ENCODE measurements around the gene B4GALNT3.

The B4GALNT3 gene

GRCh38 chr12:588024-588322 lies 128.2 kb downstream of the B4GALNT3 start:
- H3K4ac ChIP-seq (ENCODE audit: low read depth in 1 of 2, low read length in 2 of 2): no peak overlapping the region

GRCh38 chr12:588646-589045 lies 128.9 kb downstream of the B4GALNT3 start:
- H2BK15ac ChIP-seq (ENCODE audit: low read depth, poor library complexity, severe bottlenecking): no peak overlapping the region
- no peak overlapping the region for H3K27ac ChIP-seq (ENCODE audit: low read length, poor library complexity, severe bottlenecking)
- no peak overlapping the region for H3K4me3 ChIP-seq (ENCODE audit: insufficient read depth in 1 of 2, low read depth in 1 of 2, low read length in 2 of 2)
- H3K23ac ChIP-seq (ENCODE audit: low read length in 2 of 2): no peak overlapping the region
- DNase-seq: no peak
- H4K8ac ChIP-seq (ENCODE audit: low read length): no peak overlapping the region
- WGBS: 100% methylated on average over 2 of the region's 4 CpGs
- H4K91ac ChIP-seq (ENCODE audit: low read length): no peak overlapping the region
- H2AFZ ChIP-seq (ENCODE audit: low read depth, low read length): no peak overlapping the region
- H3K4me2 ChIP-seq (ENCODE audit: low read length, poor library complexity, severe bottlenecking): no peak overlapping the region
- no peak overlapping the region for H3K9ac ChIP-seq (ENCODE audit: low read length)
- peaks cover 5 to 6% of the 10 kb centered on the region in 2 experiments for H3K27me3 ChIP-seq (ENCODE audit: control insufficient read depth in 1 of 2, insufficient read depth in 1 of 2, low read length in 2 of 2)
- H3K4me1 ChIP-seq (ENCODE audit: control insufficient read depth, insufficient read depth, low read depth, low read length): peaks cover 2% of the 10 kb centered on the region
- no peaks in the 10 kb centered on the region for H3K79me1 ChIP-seq (replicated peaks; ENCODE audit: low read length, poor library complexity, severe bottlenecking)
- no peak overlapping the region for H3K18ac ChIP-seq (ENCODE audit: low read depth in 1 of 2, low read length in 2 of 2)
- no peaks in the 10 kb centered on the region for H3K36me3 ChIP-seq (ENCODE audit: control insufficient read depth in 1 of 2, insufficient read depth in 2 of 2, low read depth in 1 of 2, low read length in 2 of 2)
- H3K9me3 ChIP-seq (ENCODE audit: control insufficient read depth, low read length): no peaks in the 10 kb centered on the region
- H2BK5ac ChIP-seq (ENCODE audit: low read depth, low read length, poor library complexity, severe bottlenecking): no peak overlapping the region
- H3K14ac ChIP-seq (ENCODE audit: low read length in 2 of 2): no peak overlapping the region
- no peak overlapping the region for H2AK5ac ChIP-seq (ENCODE audit: low read length, severe bottlenecking)
- no peak overlapping the region for H2BK120ac ChIP-seq (ENCODE audit: low read depth, low read length)
- H3K4ac ChIP-seq (ENCODE audit: low read depth in 1 of 2, low read length in 2 of 2): no peak overlapping the region
- no peak overlapping the region for H2BK12ac ChIP-seq (ENCODE audit: low read length in 2 of 2)

More at GRCh38 chr12:588024-588322, 128.2 kb downstream of the B4GALNT3 start:
- no peak overlapping the region for H3K14ac ChIP-seq (ENCODE audit: low read length in 2 of 2)
- H2BK15ac ChIP-seq (ENCODE audit: low read depth, poor library complexity, severe bottlenecking): no peak overlapping the region
- H2BK12ac ChIP-seq (ENCODE audit: low read length in 2 of 2): no peak overlapping the region
- no peak overlapping the region for H2AFZ ChIP-seq (ENCODE audit: low read depth, low read length)
- 95% methylated on average over 6 of the region's 10 CpGs for WGBS
- DNase-seq: no peak
- no peak overlapping the region for H2BK120ac ChIP-seq (ENCODE audit: low read depth, low read length)
- H2BK5ac ChIP-seq (ENCODE audit: low read depth, low read length, poor library complexity, severe bottlenecking): no peak overlapping the region
- H3K18ac ChIP-seq (ENCODE audit: low read depth in 1 of 2, low read length in 2 of 2): no peak overlapping the region
- H3K79me1 ChIP-seq (replicated peaks; ENCODE audit: low read length, poor library complexity, severe bottlenecking): no peaks in the 10 kb centered on the region
- no peak overlapping the region for H4K91ac ChIP-seq (ENCODE audit: low read length)
- H3K27ac ChIP-seq (ENCODE audit: low read length, poor library complexity, severe bottlenecking): no peak overlapping the region
- no peak overlapping the region for H3K9ac ChIP-seq (ENCODE audit: low read length)
- no peak overlapping the region for H3K4me2 ChIP-seq (ENCODE audit: low read length, poor library complexity, severe bottlenecking)
- peaks cover 2% of the 10 kb centered on the region for H3K4me1 ChIP-seq (ENCODE audit: control insufficient read depth, insufficient read depth, low read depth, low read length)
- no peak overlapping the region for H2AK5ac ChIP-seq (ENCODE audit: low read length, severe bottlenecking)
- no peak overlapping the region for H3K4me3 ChIP-seq (ENCODE audit: insufficient read depth in 1 of 2, low read depth in 1 of 2, low read length in 2 of 2)
- no peaks in the 10 kb centered on the region for H3K9me3 ChIP-seq (ENCODE audit: control insufficient read depth, low read length)
- no peaks in the 10 kb centered on the region for H3K36me3 ChIP-seq (ENCODE audit: control insufficient read depth in 1 of 2, insufficient read depth in 2 of 2, low read depth in 1 of 2, low read length in 2 of 2)
- H3K27me3 ChIP-seq (ENCODE audit: control insufficient read depth in 1 of 2, insufficient read depth in 1 of 2, low read length in 2 of 2): peaks cover 5 to 6% of the 10 kb centered on the region in 2 experiments
- H4K8ac ChIP-seq (ENCODE audit: low read length): no peak overlapping the region
- no peak overlapping the region for H3K23ac ChIP-seq (ENCODE audit: low read length in 2 of 2)

GRCh38 chr12:590206-590750 lies 130.5 kb downstream of the B4GALNT3 start:
- Histone ChIP-seq H4K91ac (ENCODE audit: low read length) (no peak overlapping the region), H3K14ac (ENCODE audit: low read length in 2 of 2) (no peak overlapping the region), H3K9ac (ENCODE audit: low read length) (no peak overlapping the region), H3K36me3 (ENCODE audit: control insufficient read depth in 1 of 2, insufficient read depth in 2 of 2, low read depth in 1 of 2, low read length in 2 of 2) (no peaks in the 10 kb centered on the region), H3K4me3 (ENCODE audit: insufficient read depth in 1 of 2, low read depth in 1 of 2, low read length in 2 of 2) (no peak overlapping the region), H3K27ac (ENCODE audit: low read length, poor library complexity, severe bottlenecking) (no peak overlapping the region), H2AFZ (ENCODE audit: low read depth, low read length) (no peak overlapping the region), H3K18ac (ENCODE audit: low read depth in 1 of 2, low read length in 2 of 2) (no peak overlapping the region), H3K27me3 (ENCODE audit: control insufficient read depth in 1 of 2, insufficient read depth in 1 of 2, low read length in 2 of 2) (peaks cover 5 to 6% of the 10 kb centered on the region in 2 experiments), H3K4ac (ENCODE audit: low read depth in 1 of 2, low read length in 2 of 2) (no peak overlapping the region), H2BK120ac (ENCODE audit: low read depth, low read length) (no peak overlapping the region), H3K9me3 (ENCODE audit: control insufficient read depth, low read length) (no peaks in the 10 kb centered on the region), H2BK12ac (ENCODE audit: low read length in 2 of 2) (no peak overlapping the region), H4K8ac (ENCODE audit: low read length) (no peak overlapping the region), H3K4me1 (ENCODE audit: control insufficient read depth, insufficient read depth, low read depth, low read length) (peaks cover 2% of the 10 kb centered on the region), H2BK15ac (ENCODE audit: low read depth, poor library complexity, severe bottlenecking) (no peak overlapping the region), H3K4me2 (ENCODE audit: low read length, poor library complexity, severe bottlenecking) (no peak overlapping the region), H3K23ac (ENCODE audit: low read length in 2 of 2) (no peak overlapping the region), H3K79me1 (replicated peaks; ENCODE audit: low read length, poor library complexity, severe bottlenecking) (no peaks in the 10 kb centered on the region), H2AK5ac (ENCODE audit: low read length, severe bottlenecking) (no peak overlapping the region), H2BK5ac (ENCODE audit: low read depth, low read length, poor library complexity, severe bottlenecking) (no peak overlapping the region)
- DNase-seq: no peak
- WGBS: 90% methylated on average over 12 of the region's 14 CpGs

GRCh38 chr12:591167-592023 lies 131.7 kb downstream of the B4GALNT3 start:
- no peak overlapping the region for H4K8ac ChIP-seq (ENCODE audit: low read length)
- no peak overlapping the region for H2BK15ac ChIP-seq (ENCODE audit: low read depth, poor library complexity, severe bottlenecking)
- H2BK5ac ChIP-seq (ENCODE audit: low read depth, low read length, poor library complexity, severe bottlenecking): no peak overlapping the region
- H2AFZ ChIP-seq (ENCODE audit: low read depth, low read length): peak overlapping the region; percentile 24
- H2BK120ac ChIP-seq (ENCODE audit: low read depth, low read length): no peak overlapping the region
- peaks cover 2% of the 10 kb centered on the region for H3K4me1 ChIP-seq (ENCODE audit: control insufficient read depth, insufficient read depth, low read depth, low read length)
- no peaks in the 10 kb centered on the region for H3K79me1 ChIP-seq (replicated peaks; ENCODE audit: low read length, poor library complexity, severe bottlenecking)
- no peak overlapping the region for H3K4me3 ChIP-seq (ENCODE audit: insufficient read depth in 1 of 2, low read depth in 1 of 2, low read length in 2 of 2)
- H2BK12ac ChIP-seq (ENCODE audit: low read length in 2 of 2): no peak overlapping the region
- no peak overlapping the region for H4K91ac ChIP-seq (ENCODE audit: low read length)
- H2AK5ac ChIP-seq (ENCODE audit: low read length, severe bottlenecking): no peak overlapping the region
- no peak overlapping the region for H3K27ac ChIP-seq (ENCODE audit: low read length, poor library complexity, severe bottlenecking)
- peaks cover 5 to 6% of the 10 kb centered on the region in 2 experiments for H3K27me3 ChIP-seq (ENCODE audit: control insufficient read depth in 1 of 2, insufficient read depth in 1 of 2, low read length in 2 of 2)
- no peak overlapping the region for H3K9ac ChIP-seq (ENCODE audit: low read length)
- no peak overlapping the region for H3K4me2 ChIP-seq (ENCODE audit: low read length, poor library complexity, severe bottlenecking)
- H3K18ac ChIP-seq (ENCODE audit: low read depth in 1 of 2, low read length in 2 of 2): no peak overlapping the region
- 89% methylated on average over 16 of the region's 16 CpGs for WGBS
- H3K36me3 ChIP-seq (ENCODE audit: control insufficient read depth in 1 of 2, insufficient read depth in 2 of 2, low read depth in 1 of 2, low read length in 2 of 2): no peaks in the 10 kb centered on the region
- H3K14ac ChIP-seq (ENCODE audit: low read length in 2 of 2): no peak overlapping the region
- no peak overlapping the region for H3K4ac ChIP-seq (ENCODE audit: low read depth in 1 of 2, low read length in 2 of 2)
- H3K23ac ChIP-seq (ENCODE audit: low read length in 2 of 2): no peak overlapping the region
- DNase-seq: no peak
- no peaks in the 10 kb centered on the region for H3K9me3 ChIP-seq (ENCODE audit: control insufficient read depth, low read length)

Measured in mesenchymal stem cell (in vitro differentiated cells and primary cell).